ENCODE data around the gene TLR1. TPM values are rescaled to one million over a fixed set of nuclear protein-coding genes. Genes with fewer than 3 reads are reported as not detected.

Gene TLR1
- total and polyA plus RNA-seq, 2 donors (not counting 1 experiment from before 2014, with no cell fraction given) = 23.4 to 50.8 TPM

- CTCF ChIA-PET = interaction anchor here (1.0 to 5.5 kb wide), 4 partner anchors 9 to 612 kb away, joined by 3 to 36 read pairs (median 23); partner anchors contain the start of genes TLR1 and TLR10
- H3K36me3 ChIP-seq (replicated peaks in 1 of 2; ENCODE audit: control extremely low read depth in 1 of 2, control insufficient read depth in 1 of 2, extremely low read depth in 1 of 2, insufficient read depth in 2 of 2, low read length in 1 of 2) = peaks cover 11 to 16% of the 10 kb centered on the region in 2 experiments
These were observed 13.6 kb downstream of the TLR1 start for GRCh38 chr4:38791010-38791409.

More at GRCh38 chr4:38791010-38791409, 13.6 kb downstream of the TLR1 start:
- H3K4me1 Mint-ChIP-seq = peaks cover 12% of the 10 kb centered on the region
- H3K4me1 ChIP-seq (ENCODE audit: control insufficient read depth in 2 of 2, insufficient read depth in 2 of 2, low read length in 2 of 2) = peaks cover 3 to 8% of the 10 kb centered on the region in 2 donors
- H2AFZ ChIP-seq (ENCODE audit: insufficient read depth, low read depth, low read length, poor library complexity, severe bottlenecking) = no peak overlapping the region
- no peaks in the 10 kb centered on the region for H4K20me1 ChIP-seq (ENCODE audit: control insufficient read depth, insufficient read depth, low read length, poor library complexity, severe bottlenecking)
- H3K4me3 ChIP-seq (ENCODE audit: control extremely low read depth in 1 of 5, extremely low read depth in 1 of 5, insufficient read depth in 1 of 5, low read depth in 2 of 5, low read length in 4 of 5) = peak overlapping the region in 1 of 5 experiments; percentile 11
- H3K27me3 Mint-ChIP-seq = no peaks in the 10 kb centered on the region
- H3K9me3 ChIP-seq (ENCODE audit: control extremely low read depth in 1 of 3, control insufficient read depth in 2 of 3, insufficient read depth in 1 of 3, low read length in 2 of 3) = peaks cover 5 to 42% (median 13%) of the 10 kb centered on the region in 3 donors
- TF ChIP-seq CTCF (IDR thresholded peaks at IDR 0.05) = no peak
- no peak for TF ChIP-seq EZH2 (IDR thresholded peaks at IDR 0.05; ENCODE audit: borderline replicate concordance, insufficient read depth, low read depth, low read length, poor library complexity, severe bottlenecking)
- no peak overlapping the region for H3K4me3 Mint-ChIP-seq
- POLR2A ChIA-PET = interaction anchor here (0.7 to 1.2 kb wide), 2 partner anchors 8 to 13 kb away, joined by 3 read pairs; partner anchors contain the start of gene TLR10
- 80% methylated on average over 1 of the region's 2 CpGs for WGBS (ENCODE audit: insufficient coverage)
- no peaks in the 10 kb centered on the region for H3K27me3 ChIP-seq (replicated peaks in 1 of 4; ENCODE audit: control extremely low read depth in 1 of 4, control insufficient read depth in 3 of 4, insufficient read depth in 4 of 4, low read length in 3 of 4)
- H3K4me2 ChIP-seq (replicated peaks; ENCODE audit: low read depth, low read length, poor library complexity, severe bottlenecking) = no peak overlapping the region
- H3K79me2 ChIP-seq (ENCODE audit: control insufficient read depth, insufficient read depth, low read length) = no peaks in the 10 kb centered on the region
- H3K9ac ChIP-seq (ENCODE audit: low read length) = no peak overlapping the region
- DNase-seq (no peak), ATAC-seq (ENCODE audit: low read depth) (no peak)
- peaks cover 13% of the 10 kb centered on the region for H3K9me3 Mint-ChIP-seq (ENCODE audit: insufficient read depth)
- no peak overlapping the region for H3K27ac Mint-ChIP-seq
- intact Hi-C loops (cut with micrococcal nuclease) = no loop called here
- H3K27ac ChIP-seq (ENCODE audit: low read length in 2 of 2) = peak overlapping the region in 1 of 2 donors; percentile 42

Measured in B cell (primary cell).